ENCODE measurements around the gene UNKL.
A peak's percentile ranks its signal among the peaks of the same experiment; 100 is the strongest.

UNKL gene

GRCh38 chr16:1342526-1343427 lies 71.7 kb downstream of the UNKL start:
- Histone ChIP-seq H3K27me3 (ENCODE audit: insufficient read depth, low read length, poor library complexity) (no peaks in the 10 kb centered on the region), H3K36me3 (ENCODE audit: insufficient read depth, low read length) (0 out of 2 replicates have a peak, but pooled peaks cover under 1% of the 10 kb centered on the region), H3K27ac (ENCODE audit: low read length) (peak overlapping the region; percentile 65), H2AFZ (ENCODE audit: low read depth, low read length) (no peak overlapping the region), H3K4me1 (ENCODE audit: insufficient read depth, low read length) (peaks cover 32% of the 10 kb centered on the region), H4K20me1 (ENCODE audit: insufficient read depth, low read length) (peaks cover 26% of the 10 kb centered on the region), H3K4me3 (ENCODE audit: low read depth in 1 of 2, low read length in 2 of 2) (peak overlapping the region in 1 of 2 experiments; percentile 52; a peak in 2 of 4 replicates), H3K79me2 (ENCODE audit: insufficient read depth, low read length) (no peaks in the 10 kb centered on the region), H3K9ac (ENCODE audit: low read depth, low read length) (peak overlapping the region; percentile 31; the same call in 1 of the 2 replicates), H3K4me2 (ENCODE audit: insufficient read depth, low read length) (peak overlapping the region; percentile 79), H3K9me3 (ENCODE audit: insufficient read depth, low read length, severe bottlenecking) (no peaks in the 10 kb centered on the region)
- TF ChIP-seq CTCF (IDR thresholded peaks at IDR 0.05; ENCODE audit: borderline replicate concordance, extremely low read depth, low read length, poor library complexity, severe bottlenecking) (peak; percentile 50), EZH2 (IDR thresholded peaks at IDR 0.05; ENCODE audit: borderline replicate concordance, low read depth, low read length, severe bottlenecking) (no peak)
- DNase-seq (peak; percentile 99), ATAC-seq (ENCODE audit: insufficient read depth, low read depth) (peak; percentile 87)

DNA sequence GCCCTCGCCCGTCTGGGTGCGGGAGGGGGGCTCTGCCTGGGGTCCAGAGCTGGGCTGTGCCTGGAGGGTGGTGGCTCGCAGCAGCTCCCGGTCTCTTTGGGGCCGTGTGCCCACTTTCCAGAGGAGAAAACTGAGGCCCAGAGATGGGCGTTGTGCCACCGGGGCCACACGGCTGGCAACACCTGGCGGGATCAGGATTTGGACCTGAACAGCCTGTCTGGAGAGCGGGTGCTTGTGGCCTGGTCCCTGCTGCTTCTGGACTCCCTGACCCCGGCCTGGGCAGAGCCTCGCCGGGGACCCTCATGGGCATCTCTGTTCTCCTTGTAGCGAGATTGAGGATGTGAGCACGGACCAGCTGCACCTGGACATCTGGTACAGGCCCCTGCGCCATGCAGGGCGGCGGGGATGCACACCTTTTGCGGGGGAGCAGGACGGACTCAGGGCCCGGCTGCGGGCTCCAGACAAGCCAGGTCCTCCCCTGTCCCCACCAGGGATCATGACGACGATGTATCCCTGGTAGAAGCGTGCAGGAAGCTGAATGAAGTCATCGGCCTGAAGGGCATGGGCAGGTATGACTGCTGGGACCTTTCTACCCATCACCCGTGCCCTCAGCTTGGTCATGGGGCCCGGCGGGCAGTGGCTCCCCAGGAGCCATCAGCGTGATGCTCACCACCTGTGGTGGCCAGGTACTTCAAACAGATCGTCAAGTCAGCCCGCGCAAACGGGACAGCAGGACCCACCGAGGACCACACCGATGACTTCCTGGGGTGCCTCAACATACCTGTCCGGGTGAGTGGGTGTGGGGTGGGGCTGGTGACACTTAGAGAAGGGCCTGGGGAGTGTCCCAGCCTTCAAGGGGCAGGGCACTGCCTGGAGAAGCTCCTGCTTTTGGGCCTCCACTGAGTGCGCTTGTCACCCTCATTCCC lies 72.7 kb downstream of the UNKL start:
- H3K4me3 ChIP-seq (ENCODE audit: low read depth in 1 of 2, low read length in 2 of 2) = peak overlapping the region in 1 of 2 experiments; percentile 37; a peak in 2 of 4 replicates
- peaks cover 32% of the 10 kb centered on the region for H3K4me1 ChIP-seq (ENCODE audit: insufficient read depth, low read length)
- H3K27ac ChIP-seq (ENCODE audit: low read length) = peak overlapping the region; percentile 65
- H3K9me3 ChIP-seq (ENCODE audit: insufficient read depth, low read length, severe bottlenecking) = no peaks in the 10 kb centered on the region
- peak overlapping the region; percentile 79 for H3K4me2 ChIP-seq (ENCODE audit: insufficient read depth, low read length)
- H2AFZ ChIP-seq (ENCODE audit: low read depth, low read length) = no peak overlapping the region
- no peak for ATAC-seq (ENCODE audit: insufficient read depth, low read depth)
- H3K9ac ChIP-seq (ENCODE audit: low read depth, low read length) = 0 out of 2 replicates have a peak overlapping the region, but pooled peaks have one; percentile 3
- TF ChIP-seq EZH2 (IDR thresholded peaks at IDR 0.05; ENCODE audit: borderline replicate concordance, low read depth, low read length, severe bottlenecking) = no peak
- TF ChIP-seq CTCF (IDR thresholded peaks at IDR 0.05; ENCODE audit: borderline replicate concordance, extremely low read depth, low read length, poor library complexity, severe bottlenecking) = no peak
- H3K79me2 ChIP-seq (ENCODE audit: insufficient read depth, low read length) = no peaks in the 10 kb centered on the region
- H3K27me3 ChIP-seq (ENCODE audit: insufficient read depth, low read length, poor library complexity) = no peaks in the 10 kb centered on the region
- H3K36me3 ChIP-seq (ENCODE audit: insufficient read depth, low read length) = no peaks in the 10 kb centered on the region
- H4K20me1 ChIP-seq (ENCODE audit: insufficient read depth, low read length) = peaks cover 26% of the 10 kb centered on the region
- DNase-seq = no peak

- Histone ChIP-seq H2AFZ (ENCODE audit: low read depth, low read length) (no peak overlapping the region), H3K4me3 (ENCODE audit: low read depth in 1 of 2, low read length in 2 of 2) (no peak overlapping the region), H3K36me3 (ENCODE audit: insufficient read depth, low read length) (no peaks in the 10 kb centered on the region), H3K4me2 (ENCODE audit: insufficient read depth, low read length) (no peak overlapping the region), H3K9ac (ENCODE audit: low read depth, low read length) (no peak overlapping the region), H3K27ac (ENCODE audit: low read length) (no peak overlapping the region), H3K4me1 (ENCODE audit: insufficient read depth, low read length) (peaks cover 32% of the 10 kb centered on the region), H3K79me2 (ENCODE audit: insufficient read depth, low read length) (no peaks in the 10 kb centered on the region), H3K9me3 (ENCODE audit: insufficient read depth, low read length, severe bottlenecking) (no peaks in the 10 kb centered on the region), H4K20me1 (ENCODE audit: insufficient read depth, low read length) (peaks cover 26% of the 10 kb centered on the region), H3K27me3 (ENCODE audit: insufficient read depth, low read length, poor library complexity) (no peaks in the 10 kb centered on the region)
- no peak for ATAC-seq (ENCODE audit: insufficient read depth, low read depth)
- no peak for TF ChIP-seq CTCF (IDR thresholded peaks at IDR 0.05; ENCODE audit: borderline replicate concordance, extremely low read depth, low read length, poor library complexity, severe bottlenecking)
- no peak for TF ChIP-seq EZH2 (IDR thresholded peaks at IDR 0.05; ENCODE audit: borderline replicate concordance, low read depth, low read length, severe bottlenecking)
- DNase-seq = no peak
Measured at GRCh38 chr16:1340730-1341494, 73.6 kb downstream of the UNKL start.
